ENCODE results near the gene SPOP.
A peak's percentile ranks its signal among the peaks of the same experiment; 100 is the strongest.

SPOP gene

GRCh38 chr17:49707608-49708514 lies 30.0 kb upstream of the SPOP start, which contains the start of gene SLC35B1:
Gene SLC35B1 (minus strand): TSS chr17:49707964. CDS start chr17:49707833, 131 bp downstream.
- Mint-ChIP-seq H3K9me3 (no peaks in the 10 kb centered on the region), H3K27ac (peak within 1 kb of the TSS; percentile 98 to 99 (median 99)), H3K4me3 (peak within 1 kb of the TSS; percentile 88 to 97 (median 94)), H3K4me1 (peaks cover 33% of the 10 kb centered on the region), H3K36me3 (ENCODE audit: low read depth) (peaks cover 30% of the 10 kb centered on the region), H3K27me3 (ENCODE audit: low read depth) (no peaks in the 10 kb centered on the region)
- TF ChIP-seq, protein P1, sequence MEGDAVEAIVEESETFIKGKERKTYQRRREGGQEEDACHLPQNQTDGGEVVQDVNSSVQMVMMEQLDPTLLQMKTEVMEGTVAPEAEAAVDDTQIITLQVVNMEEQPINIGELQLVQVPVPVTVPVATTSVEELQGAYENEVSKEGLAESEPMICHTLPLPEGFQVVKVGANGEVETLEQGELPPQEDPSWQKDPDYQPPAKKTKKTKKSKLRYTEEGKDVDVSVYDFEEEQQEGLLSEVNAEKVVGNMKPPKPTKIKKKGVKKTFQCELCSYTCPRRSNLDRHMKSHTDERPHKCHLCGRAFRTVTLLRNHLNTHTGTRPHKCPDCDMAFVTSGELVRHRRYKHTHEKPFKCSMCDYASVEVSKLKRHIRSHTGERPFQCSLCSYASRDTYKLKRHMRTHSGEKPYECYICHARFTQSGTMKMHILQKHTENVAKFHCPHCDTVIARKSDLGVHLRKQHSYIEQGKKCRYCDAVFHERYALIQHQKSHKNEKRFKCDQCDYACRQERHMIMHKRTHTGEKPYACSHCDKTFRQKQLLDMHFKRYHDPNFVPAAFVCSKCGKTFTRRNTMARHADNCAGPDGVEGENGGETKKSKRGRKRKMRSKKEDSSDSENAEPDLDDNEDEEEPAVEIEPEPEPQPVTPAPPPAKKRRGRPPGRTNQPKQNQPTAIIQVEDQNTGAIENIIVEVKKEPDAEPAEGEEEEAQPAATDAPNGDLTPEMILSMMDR (IDR thresholded peaks at IDR 0.05; ENCODE audit: unreplicated experiment in 3 of 3), result peak; percentile 68 to 71 (median 70)

GRCh38 chr17:49707246-49707607 lies 29.3 kb upstream of the SPOP start:
- TF ChIP-seq, protein P1 (IDR thresholded peaks at IDR 0.05; ENCODE audit: unreplicated experiment in 3 of 3), result no peak
- Mint-ChIP-seq H3K36me3 (ENCODE audit: low read depth) (peaks cover 33% of the 10 kb centered on the region), H3K4me3 (peak overlapping the region; percentile 88 to 97 (median 94)), H3K27me3 (ENCODE audit: low read depth) (no peaks in the 10 kb centered on the region), H3K27ac (peak overlapping the region; percentile 98 to 99 (median 99)), H3K4me1 (peaks cover 33% of the 10 kb centered on the region), H3K9me3 (no peaks in the 10 kb centered on the region)

GRCh38 chr17:49705254-49705653 lies 27.4 kb upstream of the SPOP start:
- Mint-ChIP-seq H3K4me1 (peaks cover 33% of the 10 kb centered on the region), H3K27ac (peak overlapping the region; percentile 7 to 98 (median 64)), H3K4me3 (peak overlapping the region; percentile 88 to 97 (median 94)), H3K9me3 (no peaks in the 10 kb centered on the region), H3K27me3 (ENCODE audit: low read depth) (no peaks in the 10 kb centered on the region), H3K36me3 (ENCODE audit: low read depth) (peaks cover 44% of the 10 kb centered on the region)
- TF ChIP-seq, protein P1 (IDR thresholded peaks at IDR 0.05; ENCODE audit: unreplicated experiment in 3 of 3), result no peak

GRCh38 chr17:49703557-49704277 lies 25.8 kb upstream of the SPOP start:
- Mint-ChIP-seq H3K4me3 (peak overlapping the region; percentile 38 to 77 (median 71)), H3K27ac (peak overlapping the region in 1 of 3 experiments; percentile 48), H3K9me3 (no peaks in the 10 kb centered on the region), H3K36me3 (ENCODE audit: low read depth) (peaks cover 54% of the 10 kb centered on the region), H3K4me1 (peaks cover 34% of the 10 kb centered on the region), H3K27me3 (ENCODE audit: low read depth) (no peaks in the 10 kb centered on the region)
- TF ChIP-seq, protein P1 (IDR thresholded peaks at IDR 0.05; ENCODE audit: unreplicated experiment in 3 of 3), result peak; percentile 29 to 41 (median 30)

DNA sequence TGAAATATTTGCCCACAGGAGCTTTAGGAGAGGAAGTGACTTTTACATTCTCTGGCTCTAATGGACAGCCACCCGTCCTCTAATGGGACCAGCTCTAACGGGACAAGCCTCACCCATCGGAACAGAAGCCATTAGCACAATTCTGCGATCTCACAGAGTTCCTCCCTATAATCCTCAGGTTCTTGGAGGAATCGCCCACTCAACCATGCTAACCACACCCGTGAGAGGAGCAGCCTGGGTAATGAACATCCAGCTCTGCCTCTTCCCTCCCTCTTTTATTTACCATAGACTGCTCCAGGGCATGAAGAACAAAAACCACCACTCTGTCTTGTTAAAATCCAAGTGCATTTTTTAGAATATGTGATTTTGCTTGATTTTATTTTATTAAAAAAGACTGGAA lies 23.1 kb upstream of the SPOP start:
- H3K27me3 Mint-ChIP-seq (ENCODE audit: low read depth), result no peaks in the 10 kb centered on the region
- TF ChIP-seq, protein P1 (IDR thresholded peaks at IDR 0.05; ENCODE audit: unreplicated experiment in 3 of 3), result no peak

More for the DNA sequence above, 23.1 kb upstream of the SPOP start:
- H3K36me3 Mint-ChIP-seq (ENCODE audit: low read depth), result peaks cover 54% of the 10 kb centered on the region
- H3K9me3 Mint-ChIP-seq, result no peaks in the 10 kb centered on the region
- no peak overlapping the region for H3K27ac Mint-ChIP-seq
- peaks cover 24% of the 10 kb centered on the region for H3K4me1 Mint-ChIP-seq
- no peak overlapping the region for H3K4me3 Mint-ChIP-seq

Data from nephron (organoid).